GM12872 (cell line): ENCODE measurements around the gene SBF2.

Source experiments
- CTCF ChIP-seq: IDR thresholded peaks from 3 replicates; pipeline ENCODE4 v1.5.1; 2011; ENCODE audit warnings: low read depth, mild to moderate bottlenecking, low read length, moderate library complexity; ENCODE audit not compliant: insufficient read depth

The SBF2 gene

GRCh38 chr11:9826390-9826789, 467.6 kb downstream of the SBF2 start:
- no peak for TF ChIP-seq CTCF

GRCh38 chr11:9825895-9826294, 468.1 kb downstream of the SBF2 start:
- no peak for TF ChIP-seq CTCF

- no peak for TF ChIP-seq CTCF
These were observed 468.7 kb downstream of the SBF2 start for GRCh38 chr11:9825315-9825714.

- no peak for TF ChIP-seq CTCF
These were observed 470.1 kb downstream of the SBF2 start for GRCh38 chr11:9823887-9824385.

GRCh38 chr11:9823439-9823838, 470.6 kb downstream of the SBF2 start:
- no peak for TF ChIP-seq CTCF

GRCh38 chr11:9821008-9821752, 472.8 kb downstream of the SBF2 start:
- TF ChIP-seq CTCF: no peak

GRCh38 chr11:9820260-9820659, 473.8 kb downstream of the SBF2 start:
- TF ChIP-seq CTCF: no peak
